HEK293 (cell line): ENCODE data around the gene OOSP4B.

Experiments used
- CTCF ChIA-PET: fragments of 350-600 bp; formaldehyde crosslinking; extraction: SDS; loops from one replicate; lab custom pipeline; 2021; ENCODE audit warnings: antibody characterized with exemption; lab: Yijun Ruan, JAX
- POLR2A ChIA-PET: fragments of 300-600 bp; formaldehyde crosslinking; extraction: SDS; loops from one replicate; lab custom pipeline; 2020; ENCODE audit warnings: antibody characterized with exemption, inconsistent platforms; lab: Yijun Ruan, JAX
- H3K27ac ChIP-seq: fragments of 200-500 bp; sonication (Bioruptor generic); 2 replicates; pipeline ENCODE4 v1.5.1; 2014; ENCODE audit warnings: low read depth, low read length, control low read depth, inconsistent platforms; ENCODE audit errors: extremely low read depth
- H3K36me3 ChIP-seq, 2 experiments: fragments of 200-500 bp in 1 of 2; sonication (Bioruptor generic) in 1 of 2; 1 replicate in 1 of 2; 2 replicates in 1 of 2; pipeline ENCODE4 v1.5.1; 2014 to 2017; ENCODE audit warnings: inconsistent platforms in 2 of 2, low read length in 2 of 2; ENCODE audit not compliant: control insufficient read depth in 2 of 2, insufficient read depth in 1 of 2
- H3K4me1 ChIP-seq: fragments of 200-500 bp; sonication (Bioruptor generic); 2 replicates; pipeline ENCODE4 v1.5.1; 2014; ENCODE audit warnings: mild to moderate bottlenecking, low read length, inconsistent platforms; ENCODE audit not compliant: control insufficient read depth, insufficient read depth
- H3K4me3 ChIP-seq: 2 replicates; pipeline ENCODE4 v1.5.1; 2011; ENCODE audit warnings: low read depth, mild to moderate bottlenecking, control low read depth, low read length, moderate library complexity
- H3K9me3 ChIP-seq: fragments of 200-500 bp; sonication (Bioruptor generic); 2 replicates; pipeline ENCODE4 v1.5.1; 2014; ENCODE audit warnings: low read depth, low read length, inconsistent platforms; ENCODE audit not compliant: control insufficient read depth, insufficient read depth
- BCL11B ChIP-seq: fragments of 450-650 bp; formaldehyde crosslinking; IDR thresholded peaks from 2 replicates; pipeline ENCODE4 v1.5.1; 2016; ENCODE audit warnings: low read depth, missing biosample characterization, missing genetic modification characterization
- EGR2 ChIP-seq: fragments of 450-650 bp; formaldehyde crosslinking; IDR thresholded peaks from 2 replicates; pipeline ENCODE4 v1.5.1; 2016; ENCODE audit warnings: low read depth, missing biosample characterization, missing genetic modification characterization
- PRDM1 ChIP-seq: fragments of 450-650 bp; formaldehyde crosslinking; IDR thresholded peaks from 2 replicates; pipeline ENCODE4; 2016; ENCODE audit warnings: missing biosample characterization, missing genetic modification characterization
- RBAK ChIP-seq: fragments of 450-650 bp; formaldehyde crosslinking; IDR thresholded peaks from 2 replicates; pipeline ENCODE4 v1.5.1; 2016; ENCODE audit warnings: missing biosample characterization, missing genetic modification characterization
- SP3 ChIP-seq: fragments of 450-650 bp; formaldehyde crosslinking; IDR thresholded peaks from 2 replicates; pipeline ENCODE4 v1.5.1; 2016; ENCODE audit warnings: missing biosample characterization, missing genetic modification characterization
- WT1 ChIP-seq: fragments of 450-650 bp; formaldehyde crosslinking; IDR thresholded peaks from 2 replicates; pipeline ENCODE4 v1.5.1; 2016; ENCODE audit warnings: missing biosample characterization, missing genetic modification characterization
- YY1 ChIP-seq: fragments of 450-650 bp; formaldehyde crosslinking; IDR thresholded peaks from 2 replicates; pipeline ENCODE4 v1.5.1; 2018; ENCODE audit warnings: missing biosample characterization, missing genetic modification characterization
- ZBTB20 ChIP-seq: fragments of 450-650 bp; formaldehyde crosslinking; IDR thresholded peaks from 2 replicates; pipeline ENCODE4 v1.5.1; 2016; ENCODE audit warnings: missing biosample characterization, missing genetic modification characterization
- ZIC2 ChIP-seq: fragments of 450-650 bp; formaldehyde crosslinking; IDR thresholded peaks from 2 replicates; pipeline ENCODE4 v1.5.1; 2016; ENCODE audit warnings: missing biosample characterization, missing genetic modification characterization
- ZNF174 ChIP-seq: fragments of 450-650 bp; formaldehyde crosslinking; IDR thresholded peaks from 2 replicates; pipeline ENCODE4 v1.5.0; 2017; ENCODE audit warnings: missing biosample characterization, mild to moderate bottlenecking, missing genetic modification characterization
- ZNF19 ChIP-seq: fragments of 450-650 bp; formaldehyde crosslinking; IDR thresholded peaks from 2 replicates; pipeline ENCODE4; 2016; ENCODE audit warnings: missing biosample characterization, missing genetic modification characterization, low read depth
- ZNF239 ChIP-seq: fragments of 450-650 bp; formaldehyde crosslinking; IDR thresholded peaks from 2 replicates; pipeline ENCODE4 v1.5.1; 2016; ENCODE audit warnings: missing biosample characterization, missing genetic modification characterization
- ZNF335 ChIP-seq: fragments of 450-650 bp; formaldehyde crosslinking; conservative IDR thresholded peaks from 2 replicates; pipeline ENCODE4 v1.5.1; 2016; ENCODE audit warnings: missing biosample characterization, missing genetic modification characterization
- ZNF366 ChIP-seq: fragments of 450-650 bp; formaldehyde crosslinking; conservative IDR thresholded peaks from 2 replicates; pipeline ENCODE4 v1.5.1; 2016; ENCODE audit warnings: missing biosample characterization, missing genetic modification characterization
- ZNF433 ChIP-seq: fragments of 450-650 bp; formaldehyde crosslinking; IDR thresholded peaks from 2 replicates; pipeline ENCODE4 v1.5.1; 2016; ENCODE audit warnings: missing biosample characterization, missing genetic modification characterization, low read depth
- ZNF510 ChIP-seq: fragments of 450-650 bp; formaldehyde crosslinking; IDR thresholded peaks from 2 replicates; pipeline ENCODE4 v1.5.1; 2018; ENCODE audit warnings: mild to moderate bottlenecking, missing genetic modification characterization, missing biosample characterization; ENCODE audit not compliant: insufficient replicate concordance
- ZNF544 ChIP-seq: fragments of 450-650 bp; formaldehyde crosslinking; IDR thresholded peaks from 2 replicates; pipeline ENCODE4 v1.5.0; 2017; ENCODE audit warnings: missing biosample characterization, missing genetic modification characterization
- ZNF555 ChIP-seq: fragments of 450-650 bp; formaldehyde crosslinking; conservative IDR thresholded peaks from 2 replicates; pipeline ENCODE4 v1.5.1; 2017; ENCODE audit warnings: missing biosample characterization, mild to moderate bottlenecking, missing genetic modification characterization, inconsistent platforms
- ZNF585B ChIP-seq: fragments of 450-650 bp; formaldehyde crosslinking; IDR thresholded peaks from 2 replicates; pipeline ENCODE4 v1.5.1; 2016; ENCODE audit warnings: missing biosample characterization, missing genetic modification characterization
- ZNF626 ChIP-seq: fragments of 450-650 bp; sonication (Bioruptor Pico); formaldehyde crosslinking; IDR thresholded peaks from 2 replicates; pipeline ENCODE4 v1.5.1; 2018; ENCODE audit warnings: missing biosample characterization, missing genetic modification characterization, inconsistent platforms
- ZNF658 ChIP-seq: fragments of 450-650 bp; formaldehyde crosslinking; IDR thresholded peaks from 2 replicates; pipeline ENCODE4; 2016; ENCODE audit warnings: missing biosample characterization, missing genetic modification characterization
- ZNF670 ChIP-seq: fragments of 450-650 bp; formaldehyde crosslinking; IDR thresholded peaks from 2 replicates; pipeline ENCODE4 v1.5.1; 2016; ENCODE audit warnings: missing biosample characterization, missing genetic modification characterization, low read depth
- ZNF677 ChIP-seq: fragments of 450-650 bp; IDR thresholded peaks from 2 replicates; pipeline ENCODE4 v1.5.0; 2018; ENCODE audit warnings: missing biosample characterization, mild to moderate bottlenecking, missing genetic modification characterization, moderate library complexity
- TF ChIP-seq, protein P1 (sequence below): fragments of 450-650 bp; formaldehyde crosslinking; IDR thresholded peaks from 2 replicates; pipeline ENCODE4; 2016; ENCODE audit warnings: missing biosample characterization, missing genetic modification characterization
- TF ChIP-seq, protein P2 (sequence below): sonication (generic); formaldehyde crosslinking; IDR thresholded peaks from 2 replicates; pipeline ENCODE4 v1.8.1; 2022; ENCODE audit warnings: mild to moderate bottlenecking, moderate library complexity, missing genetic modification reagents
- TF ChIP-seq, protein P3 (sequence below): fragments of 450-650 bp; formaldehyde crosslinking; IDR thresholded peaks from 2 replicates; pipeline ENCODE4 v1.5.1; 2016; ENCODE audit warnings: missing biosample characterization, missing genetic modification characterization
- TF ChIP-seq, protein P4 (sequence below): fragments of 450-650 bp; formaldehyde crosslinking; IDR thresholded peaks from 2 replicates; pipeline ENCODE4 v1.5.1; 2016; ENCODE audit warnings: missing biosample characterization, missing genetic modification characterization
- TF ChIP-seq, protein P5 (sequence below): fragments of 450-650 bp; formaldehyde crosslinking; IDR thresholded peaks from 2 replicates; pipeline ENCODE4 v1.5.1; 2016; ENCODE audit warnings: missing biosample characterization, missing genetic modification characterization, borderline replicate concordance

Gene OOSP4B

DNA sequence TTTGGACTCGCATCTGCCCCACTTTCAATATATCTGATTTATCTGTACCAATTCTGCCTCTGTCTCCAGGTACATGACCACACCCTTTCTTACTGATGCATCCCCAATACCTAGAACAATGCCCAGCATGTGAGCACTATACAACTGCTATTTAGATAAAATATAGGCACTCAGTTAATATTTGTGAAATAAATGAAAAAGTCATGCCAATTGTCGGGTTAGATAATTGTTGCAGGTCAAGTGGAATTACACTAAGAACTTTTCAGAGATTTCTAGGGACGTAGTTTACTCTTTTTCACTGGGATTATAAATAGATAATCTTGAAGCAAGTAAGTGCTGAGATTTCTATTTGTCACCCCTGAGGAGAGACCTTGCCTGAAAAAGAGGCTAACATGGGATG lies 32.6 kb upstream of the OOSP4B start:
- POLR2A ChIA-PET: no interaction called here
- Histone ChIP-seq H3K27ac (no peak overlapping the region), H3K4me3 (no peak overlapping the region), H3K36me3 (no peaks in the 10 kb centered on the region), H3K9me3 (no peaks in the 10 kb centered on the region), H3K4me1 (no peaks in the 10 kb centered on the region)
- TF ChIP-seq BCL11B (tag by site-specific recombination) (no peak), ZNF658 (tag by site-specific recombination) (no peak), ZNF544 (no peak), ZNF626 (tag by site-specific recombination) (no peak), PRDM1 (tag by site-specific recombination) (no peak), SP3 (no peak), ZNF174 (tag by site-specific recombination) (no peak), WT1 (tag by site-specific recombination) (no peak), ZNF433 (tag by site-specific recombination) (no peak), ZNF670 (tag by site-specific recombination) (no peak), ZNF335 (no peak), ZNF239 (tag by site-specific recombination) (no peak), ZNF366 (tag by site-specific recombination) (no peak), YY1 (tag by site-specific recombination) (no peak)
- TF ChIP-seq, protein P1, sequence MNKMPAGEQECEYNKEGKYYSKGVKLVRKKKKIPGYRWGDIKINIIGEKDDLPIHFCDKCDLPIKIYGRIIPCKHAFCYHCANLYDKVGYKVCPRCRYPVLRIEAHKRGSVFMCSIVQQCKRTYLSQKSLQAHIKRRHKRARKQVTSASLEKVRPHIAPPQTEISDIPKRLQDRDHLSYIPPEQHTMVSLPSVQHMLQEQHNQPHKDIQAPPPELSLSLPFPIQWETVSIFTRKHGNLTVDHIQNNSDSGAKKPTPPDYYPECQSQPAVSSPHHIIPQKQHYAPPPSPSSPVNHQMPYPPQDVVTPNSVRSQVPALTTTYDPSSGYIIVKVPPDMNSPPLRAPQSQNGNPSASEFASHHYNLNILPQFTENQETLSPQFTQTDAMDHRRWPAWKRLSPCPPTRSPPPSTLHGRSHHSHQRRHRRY (tag by site-specific recombination): no peak
- TF ChIP-seq, protein P2, sequence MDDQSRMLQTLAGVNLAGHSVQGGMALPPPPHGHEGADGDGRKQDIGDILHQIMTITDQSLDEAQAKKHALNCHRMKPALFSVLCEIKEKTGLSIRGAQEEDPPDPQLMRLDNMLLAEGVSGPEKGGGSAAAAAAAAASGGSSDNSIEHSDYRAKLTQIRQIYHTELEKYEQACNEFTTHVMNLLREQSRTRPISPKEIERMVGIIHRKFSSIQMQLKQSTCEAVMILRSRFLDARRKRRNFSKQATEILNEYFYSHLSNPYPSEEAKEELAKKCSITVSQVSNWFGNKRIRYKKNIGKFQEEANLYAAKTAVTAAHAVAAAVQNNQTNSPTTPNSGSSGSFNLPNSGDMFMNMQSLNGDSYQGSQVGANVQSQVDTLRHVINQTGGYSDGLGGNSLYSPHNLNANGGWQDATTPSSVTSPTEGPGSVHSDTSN (CRISPR knock-in tag): no peak
- TF ChIP-seq, protein P3, sequence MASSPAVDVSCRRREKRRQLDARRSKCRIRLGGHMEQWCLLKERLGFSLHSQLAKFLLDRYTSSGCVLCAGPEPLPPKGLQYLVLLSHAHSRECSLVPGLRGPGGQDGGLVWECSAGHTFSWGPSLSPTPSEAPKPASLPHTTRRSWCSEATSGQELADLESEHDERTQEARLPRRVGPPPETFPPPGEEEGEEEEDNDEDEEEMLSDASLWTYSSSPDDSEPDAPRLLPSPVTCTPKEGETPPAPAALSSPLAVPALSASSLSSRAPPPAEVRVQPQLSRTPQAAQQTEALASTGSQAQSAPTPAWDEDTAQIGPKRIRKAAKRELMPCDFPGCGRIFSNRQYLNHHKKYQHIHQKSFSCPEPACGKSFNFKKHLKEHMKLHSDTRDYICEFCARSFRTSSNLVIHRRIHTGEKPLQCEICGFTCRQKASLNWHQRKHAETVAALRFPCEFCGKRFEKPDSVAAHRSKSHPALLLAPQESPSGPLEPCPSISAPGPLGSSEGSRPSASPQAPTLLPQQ (tag by site-specific recombination): no peak
- CTCF ChIA-PET: no interaction called here

DNA sequence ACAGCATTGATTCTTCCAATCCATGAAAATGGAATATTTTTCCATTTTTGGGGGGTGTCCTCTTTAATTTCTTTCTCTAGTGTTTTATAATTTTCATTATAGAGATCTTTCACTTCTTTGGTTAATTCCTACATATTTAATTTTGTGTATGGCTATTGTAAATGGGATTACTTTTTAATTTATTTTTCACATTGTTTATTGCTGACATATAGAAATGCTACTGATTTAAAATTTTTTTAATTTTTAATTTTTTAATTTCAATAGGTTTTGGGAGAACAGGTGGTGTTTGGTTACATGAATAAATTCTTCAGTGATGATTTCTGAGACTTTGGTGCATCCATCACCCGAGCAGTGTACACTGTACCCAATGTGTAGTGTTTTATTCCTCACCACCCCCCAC lies 26.6 kb upstream of the OOSP4B start:
- Histone ChIP-seq H3K4me3 (no peak overlapping the region), H3K4me1 (no peaks in the 10 kb centered on the region), H3K9me3 (no peaks in the 10 kb centered on the region), H3K27ac (no peak overlapping the region), H3K36me3 (no peaks in the 10 kb centered on the region)
- CTCF ChIA-PET: no interaction called here
- POLR2A ChIA-PET: no interaction called here
- TF ChIP-seq ZNF677 (tag by site-specific recombination) (no peak), ZNF510 (no peak), EGR2 (no peak), ZNF335 (no peak), ZNF555 (no peak), ZNF585B (tag by site-specific recombination) (no peak), ZBTB20 (no peak), RBAK (no peak), ZIC2 (no peak), ZNF19 (no peak), BCL11B (tag by site-specific recombination) (no peak)
- TF ChIP-seq, protein P4, sequence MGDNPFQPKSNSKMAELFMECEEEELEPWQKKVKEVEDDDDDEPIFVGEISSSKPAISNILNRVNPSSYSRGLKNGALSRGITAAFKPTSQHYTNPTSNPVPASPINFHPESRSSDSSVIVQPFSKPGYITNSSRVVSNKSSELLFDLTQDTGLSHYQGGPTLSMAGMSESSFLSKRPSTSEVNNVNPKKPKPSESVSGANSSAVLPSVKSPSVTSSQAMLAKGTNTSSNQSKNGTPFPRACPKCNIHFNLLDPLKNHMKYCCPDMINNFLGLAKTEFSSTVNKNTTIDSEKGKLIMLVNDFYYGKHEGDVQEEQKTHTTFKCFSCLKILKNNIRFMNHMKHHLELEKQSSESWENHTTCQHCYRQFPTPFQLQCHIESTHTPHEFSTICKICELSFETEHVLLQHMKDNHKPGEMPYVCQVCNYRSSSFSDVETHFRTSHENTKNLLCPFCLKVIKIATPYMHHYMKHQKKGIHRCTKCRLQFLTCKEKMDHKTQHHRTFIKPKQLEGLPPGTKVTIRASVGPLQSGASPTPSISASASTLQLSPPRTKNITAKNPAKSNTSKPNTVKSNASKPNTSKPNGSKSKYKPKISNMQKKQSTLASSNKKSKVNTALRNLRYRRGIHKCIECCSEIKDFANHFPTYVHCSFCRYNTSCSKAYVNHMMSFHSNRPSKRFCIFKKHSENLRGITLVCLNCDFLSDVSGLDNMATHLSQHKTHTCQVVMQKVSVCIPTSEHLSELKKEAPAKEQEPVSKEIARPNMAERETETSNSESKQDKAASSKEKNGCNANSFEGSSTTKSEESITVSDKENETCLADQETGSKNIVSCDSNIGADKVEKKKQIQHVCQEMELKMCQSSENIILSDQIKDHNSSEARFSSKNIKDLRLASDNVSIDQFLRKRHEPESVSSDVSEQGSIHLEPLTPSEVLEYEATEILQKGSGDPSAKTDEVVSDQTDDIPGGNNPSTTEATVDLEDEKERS (tag by site-specific recombination): no peak
- TF ChIP-seq, protein P5, sequence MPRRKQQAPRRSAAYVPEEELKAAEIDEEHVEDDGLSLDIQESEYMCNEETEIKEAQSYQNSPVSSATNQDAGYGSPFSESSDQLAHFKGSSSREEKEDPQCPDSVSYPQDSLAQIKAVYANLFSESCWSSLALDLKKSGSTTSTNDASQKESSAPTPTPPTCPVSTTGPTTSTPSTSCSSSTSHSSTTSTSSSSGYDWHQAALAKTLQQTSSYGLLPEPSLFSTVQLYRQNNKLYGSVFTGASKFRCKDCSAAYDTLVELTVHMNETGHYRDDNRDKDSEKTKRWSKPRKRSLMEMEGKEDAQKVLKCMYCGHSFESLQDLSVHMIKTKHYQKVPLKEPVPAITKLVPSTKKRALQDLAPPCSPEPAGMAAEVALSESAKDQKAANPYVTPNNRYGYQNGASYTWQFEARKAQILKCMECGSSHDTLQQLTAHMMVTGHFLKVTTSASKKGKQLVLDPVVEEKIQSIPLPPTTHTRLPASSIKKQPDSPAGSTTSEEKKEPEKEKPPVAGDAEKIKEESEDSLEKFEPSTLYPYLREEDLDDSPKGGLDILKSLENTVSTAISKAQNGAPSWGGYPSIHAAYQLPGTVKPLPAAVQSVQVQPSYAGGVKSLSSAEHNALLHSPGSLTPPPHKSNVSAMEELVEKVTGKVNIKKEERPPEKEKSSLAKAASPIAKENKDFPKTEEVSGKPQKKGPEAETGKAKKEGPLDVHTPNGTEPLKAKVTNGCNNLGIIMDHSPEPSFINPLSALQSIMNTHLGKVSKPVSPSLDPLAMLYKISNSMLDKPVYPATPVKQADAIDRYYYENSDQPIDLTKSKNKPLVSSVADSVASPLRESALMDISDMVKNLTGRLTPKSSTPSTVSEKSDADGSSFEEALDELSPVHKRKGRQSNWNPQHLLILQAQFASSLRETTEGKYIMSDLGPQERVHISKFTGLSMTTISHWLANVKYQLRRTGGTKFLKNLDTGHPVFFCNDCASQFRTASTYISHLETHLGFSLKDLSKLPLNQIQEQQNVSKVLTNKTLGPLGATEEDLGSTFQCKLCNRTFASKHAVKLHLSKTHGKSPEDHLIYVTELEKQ: no peak
